Measurements from ENCODE around the gene KIF26B.

The KIF26B gene

GRCh38 chr1:245493029-245493428 lies 338.2 kb downstream of the KIF26B start:
- Histone ChIP-seq H3K9ac (ENCODE audit: low read depth, low read length) (no peak overlapping the region), H3K4me2 (ENCODE audit: insufficient read depth, low read length) (no peak overlapping the region), H3K79me2 (ENCODE audit: insufficient read depth, low read length) (no peaks in the 10 kb centered on the region), H3K27me3 (ENCODE audit: insufficient read depth, low read length, poor library complexity) (no peaks in the 10 kb centered on the region), H4K20me1 (ENCODE audit: insufficient read depth, low read length) (no peaks in the 10 kb centered on the region), H3K4me3 (ENCODE audit: low read depth in 1 of 2, low read length in 2 of 2) (no peak overlapping the region), H3K27ac (ENCODE audit: low read length) (no peak overlapping the region), H3K9me3 (ENCODE audit: insufficient read depth, low read length, severe bottlenecking) (no peaks in the 10 kb centered on the region), H2AFZ (ENCODE audit: low read depth, low read length) (no peak overlapping the region), H3K4me1 (ENCODE audit: insufficient read depth, low read length) (no peaks in the 10 kb centered on the region), H3K36me3 (ENCODE audit: insufficient read depth, low read length) (no peaks in the 10 kb centered on the region)
- ATAC-seq (ENCODE audit: insufficient read depth, low read depth) = no peak
- no peak for DNase-seq
- no peak for TF ChIP-seq CTCF (IDR thresholded peaks at IDR 0.05; ENCODE audit: borderline replicate concordance, extremely low read depth, low read length, poor library complexity, severe bottlenecking)
- TF ChIP-seq EZH2 (IDR thresholded peaks at IDR 0.05; ENCODE audit: borderline replicate concordance, low read depth, low read length, severe bottlenecking) = no peak

GRCh38 chr1:245495681-245496080 lies 340.9 kb downstream of the KIF26B start:
- Histone ChIP-seq H3K27ac (ENCODE audit: low read length) (no peak overlapping the region), H3K4me2 (ENCODE audit: insufficient read depth, low read length) (no peak overlapping the region), H3K4me1 (ENCODE audit: insufficient read depth, low read length) (no peaks in the 10 kb centered on the region), H3K27me3 (ENCODE audit: insufficient read depth, low read length, poor library complexity) (no peaks in the 10 kb centered on the region), H3K9ac (ENCODE audit: low read depth, low read length) (no peak overlapping the region), H4K20me1 (ENCODE audit: insufficient read depth, low read length) (no peaks in the 10 kb centered on the region), H2AFZ (ENCODE audit: low read depth, low read length) (no peak overlapping the region), H3K79me2 (ENCODE audit: insufficient read depth, low read length) (no peaks in the 10 kb centered on the region), H3K36me3 (ENCODE audit: insufficient read depth, low read length) (no peaks in the 10 kb centered on the region), H3K4me3 (ENCODE audit: low read depth in 1 of 2, low read length in 2 of 2) (no peak overlapping the region), H3K9me3 (ENCODE audit: insufficient read depth, low read length, severe bottlenecking) (no peaks in the 10 kb centered on the region)
- TF ChIP-seq EZH2 (IDR thresholded peaks at IDR 0.05; ENCODE audit: borderline replicate concordance, low read depth, low read length, severe bottlenecking) = no peak
- TF ChIP-seq CTCF (IDR thresholded peaks at IDR 0.05; ENCODE audit: borderline replicate concordance, extremely low read depth, low read length, poor library complexity, severe bottlenecking) = no peak
- DNase-seq = no peak
- no peak for ATAC-seq (ENCODE audit: insufficient read depth, low read depth)

- H3K4me1 ChIP-seq (ENCODE audit: insufficient read depth, low read length) = no peaks in the 10 kb centered on the region
- H2AFZ ChIP-seq (ENCODE audit: low read depth, low read length) = no peak overlapping the region
- H3K9ac ChIP-seq (ENCODE audit: low read depth, low read length) = no peak overlapping the region
- ATAC-seq (ENCODE audit: insufficient read depth, low read depth) (no peak), DNase-seq (no peak)
- H3K36me3 ChIP-seq (ENCODE audit: insufficient read depth, low read length) = no peaks in the 10 kb centered on the region
- no peaks in the 10 kb centered on the region for H3K27me3 ChIP-seq (ENCODE audit: insufficient read depth, low read length, poor library complexity)
- no peaks in the 10 kb centered on the region for H4K20me1 ChIP-seq (ENCODE audit: insufficient read depth, low read length)
- no peaks in the 10 kb centered on the region for H3K9me3 ChIP-seq (ENCODE audit: insufficient read depth, low read length, severe bottlenecking)
- no peak for TF ChIP-seq EZH2 (IDR thresholded peaks at IDR 0.05; ENCODE audit: borderline replicate concordance, low read depth, low read length, severe bottlenecking)
- no peak for TF ChIP-seq CTCF (IDR thresholded peaks at IDR 0.05; ENCODE audit: borderline replicate concordance, extremely low read depth, low read length, poor library complexity, severe bottlenecking)
- no peaks in the 10 kb centered on the region for H3K79me2 ChIP-seq (ENCODE audit: insufficient read depth, low read length)
- no peak overlapping the region for H3K4me3 ChIP-seq (ENCODE audit: low read depth in 1 of 2, low read length in 2 of 2)
- H3K4me2 ChIP-seq (ENCODE audit: insufficient read depth, low read length) = no peak overlapping the region
- no peak overlapping the region for H3K27ac ChIP-seq (ENCODE audit: low read length)
These were observed 345.8 kb downstream of the KIF26B start for GRCh38 chr1:245500546-245500945.

GRCh38 chr1:245501633-245502032 lies 346.8 kb downstream of the KIF26B start:
- Histone ChIP-seq H4K20me1 (ENCODE audit: insufficient read depth, low read length) (no peaks in the 10 kb centered on the region), H3K9ac (ENCODE audit: low read depth, low read length) (no peak overlapping the region), H3K27me3 (ENCODE audit: insufficient read depth, low read length, poor library complexity) (no peaks in the 10 kb centered on the region), H3K4me2 (ENCODE audit: insufficient read depth, low read length) (no peak overlapping the region), H3K79me2 (ENCODE audit: insufficient read depth, low read length) (no peaks in the 10 kb centered on the region), H3K9me3 (ENCODE audit: insufficient read depth, low read length, severe bottlenecking) (no peaks in the 10 kb centered on the region), H3K4me3 (ENCODE audit: low read depth in 1 of 2, low read length in 2 of 2) (no peak overlapping the region), H2AFZ (ENCODE audit: low read depth, low read length) (no peak overlapping the region), H3K4me1 (ENCODE audit: insufficient read depth, low read length) (no peaks in the 10 kb centered on the region), H3K27ac (ENCODE audit: low read length) (no peak overlapping the region), H3K36me3 (ENCODE audit: insufficient read depth, low read length) (no peaks in the 10 kb centered on the region)
- DNase-seq (no peak), ATAC-seq (ENCODE audit: insufficient read depth, low read depth) (no peak)
- TF ChIP-seq CTCF (IDR thresholded peaks at IDR 0.05; ENCODE audit: borderline replicate concordance, extremely low read depth, low read length, poor library complexity, severe bottlenecking) = no peak
- no peak for TF ChIP-seq EZH2 (IDR thresholded peaks at IDR 0.05; ENCODE audit: borderline replicate concordance, low read depth, low read length, severe bottlenecking)

Data from DND-41 (cell line).